GM19099 (cell line): ENCODE results near the gene ZFPM1.

Experiments
- POLR2A ChIP-seq: IDR thresholded peaks from 3 replicates; pipeline ENCODE4 v1.6.1; 2011; ENCODE audit warnings: low read depth; ENCODE audit not compliant: insufficient read length; ENCODE audit errors: extremely low read depth

ZFPM1 gene

DNA sequence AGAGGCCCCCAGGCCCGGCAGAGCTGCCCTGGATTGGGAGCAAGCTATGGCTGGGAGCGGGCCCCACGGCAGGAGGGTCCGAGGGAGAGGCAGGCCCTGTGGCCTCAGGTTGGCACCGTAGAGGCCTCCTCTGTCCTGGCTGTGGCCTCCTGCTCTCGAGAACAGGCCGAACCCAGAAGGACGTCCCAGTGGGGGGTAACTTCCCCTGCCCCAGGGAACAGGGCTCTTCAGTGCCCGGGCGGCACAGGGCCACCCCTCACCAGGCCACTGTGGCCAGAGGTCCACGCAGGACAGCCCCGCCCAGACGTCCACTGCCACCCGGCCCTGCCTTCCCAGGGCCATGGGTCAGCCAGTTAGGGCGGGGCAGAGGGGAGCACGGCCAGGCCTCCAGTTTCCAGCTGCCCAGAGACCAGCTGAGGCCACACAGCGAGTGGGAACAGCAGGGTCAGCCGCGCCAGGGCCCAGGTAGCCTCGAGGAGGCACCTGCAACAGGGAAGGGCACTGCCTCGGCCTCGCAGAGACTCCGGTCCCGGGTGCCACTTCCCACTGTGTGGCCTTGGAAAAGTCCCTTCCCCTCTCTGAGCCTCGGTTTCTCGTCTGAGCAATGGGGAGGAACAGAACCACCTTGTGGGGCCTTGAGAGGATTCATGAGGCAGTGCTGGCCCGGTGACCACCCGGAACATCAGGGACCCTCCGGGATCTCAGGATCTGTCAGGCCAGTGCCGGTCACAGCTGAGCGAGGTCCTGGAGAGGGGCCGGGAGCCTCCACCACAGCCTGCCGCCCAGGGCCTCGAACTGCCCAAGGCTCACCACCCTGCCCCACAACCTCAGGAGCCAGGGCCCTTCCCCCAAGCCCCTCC lies 38.3 kb upstream of the ZFPM1 start:
- no peak for TF ChIP-seq POLR2A

- TF ChIP-seq POLR2A, result no peak
Measured at GRCh38 chr16:88415381-88415705, 37.7 kb upstream of the ZFPM1 start.

- TF ChIP-seq POLR2A, result no peak
Measured at GRCh38 chr16:88415713-88416323, 37.3 kb upstream of the ZFPM1 start.

GRCh38 chr16:88416686-88417085 lies 36.4 kb upstream of the ZFPM1 start:
- TF ChIP-seq POLR2A, result no peak

DNA sequence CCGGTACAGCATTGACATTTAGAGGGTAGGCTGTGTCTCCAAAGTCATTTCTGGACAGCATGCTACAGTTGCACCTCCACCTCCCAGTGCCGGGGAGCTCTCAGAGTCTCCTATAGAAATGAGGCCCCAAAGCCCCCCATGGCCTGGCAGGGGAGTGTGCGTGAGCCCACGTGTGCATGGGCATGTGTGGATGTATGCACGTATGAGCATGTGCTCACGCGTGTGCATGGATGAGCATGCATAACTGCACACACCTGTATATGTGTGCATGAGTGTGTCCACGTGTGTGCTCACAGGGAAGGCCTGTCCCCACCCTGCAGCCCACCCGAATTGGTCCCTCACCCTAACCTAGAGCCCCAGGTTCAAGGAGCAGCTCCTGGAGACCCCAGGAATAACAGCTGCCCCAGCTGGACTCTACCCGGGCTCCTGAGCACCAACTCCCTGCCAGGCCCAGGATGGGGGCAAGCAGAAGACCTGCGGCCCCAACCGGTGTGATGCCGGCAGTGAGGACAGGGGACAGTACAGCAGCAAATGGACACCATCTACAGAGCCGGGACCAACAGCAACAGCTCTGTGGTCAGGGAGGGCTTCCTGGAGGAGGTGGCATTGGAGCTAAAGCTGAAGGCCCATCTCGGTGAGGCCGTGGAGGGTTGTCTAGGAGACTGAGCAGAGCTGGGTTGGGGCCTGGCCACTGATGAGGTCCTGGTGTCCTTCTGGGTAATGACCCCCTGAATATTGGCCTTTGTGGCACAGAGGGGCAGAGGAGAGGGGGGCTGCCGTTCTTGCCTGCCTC lies 35.2 kb upstream of the ZFPM1 start:
- no peak for TF ChIP-seq POLR2A

GRCh38 chr16:88418869-88419268 lies 34.2 kb upstream of the ZFPM1 start:
- no peak for TF ChIP-seq POLR2A

DNA sequence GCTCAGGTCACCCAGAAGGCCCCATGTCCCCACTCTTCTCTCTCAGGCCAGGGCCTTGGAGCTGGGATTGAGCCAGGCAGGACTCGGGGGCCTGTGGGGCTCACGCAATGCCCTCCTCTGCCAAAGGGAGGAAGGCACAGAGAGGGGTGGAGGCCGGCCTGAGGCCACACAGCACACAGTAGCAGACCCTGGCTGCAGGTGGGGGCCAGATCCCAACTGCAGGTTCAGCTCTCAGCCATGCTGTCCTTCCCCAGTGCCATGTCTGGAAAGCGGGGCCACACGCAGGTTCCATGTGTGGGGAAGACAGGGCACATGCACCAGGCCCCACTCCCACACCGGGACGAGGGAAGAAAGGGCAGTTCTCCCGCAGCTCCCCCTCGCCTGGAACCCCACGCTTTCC lies 33.3 kb upstream of the ZFPM1 start:
- no peak for TF ChIP-seq POLR2A

- TF ChIP-seq POLR2A, result no peak
Measured at GRCh38 chr16:88420496-88420895, 32.6 kb upstream of the ZFPM1 start.

GRCh38 chr16:88421301-88421700 lies 31.8 kb upstream of the ZFPM1 start:
- no peak for TF ChIP-seq POLR2A

DNA sequence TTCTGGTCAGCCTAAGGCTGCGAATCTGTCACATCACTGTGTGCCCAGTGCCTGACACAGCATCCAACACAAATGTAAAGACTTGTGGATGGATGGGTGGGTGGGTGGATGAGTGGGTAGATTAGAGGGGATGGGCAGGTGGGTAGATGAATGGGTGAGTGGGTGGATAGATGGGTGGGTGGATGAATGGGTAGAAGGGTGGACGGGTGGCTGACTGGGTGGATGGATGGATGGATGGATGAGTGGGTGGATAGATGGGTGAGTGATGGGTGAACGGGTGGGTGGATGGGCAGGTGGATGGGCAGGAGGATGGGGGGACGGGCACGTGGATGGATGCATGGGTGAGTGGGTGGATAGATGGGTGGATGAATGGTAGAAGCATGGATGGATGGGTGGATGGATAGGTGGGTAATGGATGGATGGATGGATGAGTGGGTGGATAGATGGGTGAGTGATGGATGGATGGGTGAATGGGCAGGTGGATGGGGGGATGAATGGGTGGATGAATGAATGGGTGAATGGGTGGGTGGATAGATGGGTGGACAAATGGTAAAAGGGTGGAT lies 31.1 kb upstream of the ZFPM1 start:
- no peak for TF ChIP-seq POLR2A

DNA sequence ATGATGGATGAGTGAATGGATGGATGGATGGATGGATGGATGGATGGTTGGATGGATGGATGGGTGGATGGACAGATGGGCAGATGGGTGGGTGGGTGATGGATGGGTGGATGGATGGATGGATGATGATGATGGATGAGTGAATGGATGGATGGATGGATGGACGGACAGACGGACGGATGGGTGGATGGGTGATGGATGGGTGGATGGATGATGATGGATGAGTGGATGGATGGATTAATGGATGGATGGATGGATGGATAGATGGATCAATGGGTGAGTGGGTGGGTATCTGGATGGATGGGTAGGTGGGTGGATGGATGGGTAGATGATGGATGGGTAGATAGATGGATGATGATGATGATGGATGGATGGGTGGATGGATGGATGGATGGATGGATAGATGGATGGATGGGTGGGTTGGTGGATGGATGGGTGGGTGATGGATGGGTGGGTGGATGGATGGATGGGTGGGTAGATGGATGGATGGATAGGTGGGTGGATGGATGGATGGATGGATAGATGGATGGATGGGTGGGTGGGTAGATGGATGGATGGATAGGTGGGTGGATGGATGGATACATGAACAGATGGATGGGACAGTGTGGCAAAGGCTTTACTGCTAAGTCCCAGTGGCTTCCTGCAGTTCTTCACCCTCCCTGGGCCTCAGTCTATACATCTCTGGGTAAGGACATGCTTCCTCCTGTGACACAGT lies 30.2 kb upstream of the ZFPM1 start:
- TF ChIP-seq POLR2A, result no peak

DNA sequence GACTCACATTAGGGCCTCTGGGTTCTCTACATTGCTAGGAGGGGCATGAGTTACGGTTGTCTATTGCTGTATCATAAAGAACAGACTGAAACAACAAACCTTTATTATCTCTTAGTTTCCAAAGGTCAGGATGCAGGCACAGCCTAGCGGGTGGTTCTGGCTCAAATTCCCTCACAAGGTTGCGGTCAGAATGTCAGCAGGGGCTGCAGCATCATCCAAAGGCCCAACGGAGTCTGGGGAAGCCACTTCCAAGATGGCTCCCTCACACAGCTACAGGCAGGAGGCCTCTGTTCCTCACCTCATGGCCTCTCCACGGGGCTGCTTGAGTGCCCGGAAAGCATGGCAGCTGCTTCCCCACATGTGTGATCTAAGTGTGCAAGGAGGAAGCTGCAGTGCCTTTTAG lies 29.6 kb upstream of the ZFPM1 start:
- TF ChIP-seq POLR2A, result no peak

DNA sequence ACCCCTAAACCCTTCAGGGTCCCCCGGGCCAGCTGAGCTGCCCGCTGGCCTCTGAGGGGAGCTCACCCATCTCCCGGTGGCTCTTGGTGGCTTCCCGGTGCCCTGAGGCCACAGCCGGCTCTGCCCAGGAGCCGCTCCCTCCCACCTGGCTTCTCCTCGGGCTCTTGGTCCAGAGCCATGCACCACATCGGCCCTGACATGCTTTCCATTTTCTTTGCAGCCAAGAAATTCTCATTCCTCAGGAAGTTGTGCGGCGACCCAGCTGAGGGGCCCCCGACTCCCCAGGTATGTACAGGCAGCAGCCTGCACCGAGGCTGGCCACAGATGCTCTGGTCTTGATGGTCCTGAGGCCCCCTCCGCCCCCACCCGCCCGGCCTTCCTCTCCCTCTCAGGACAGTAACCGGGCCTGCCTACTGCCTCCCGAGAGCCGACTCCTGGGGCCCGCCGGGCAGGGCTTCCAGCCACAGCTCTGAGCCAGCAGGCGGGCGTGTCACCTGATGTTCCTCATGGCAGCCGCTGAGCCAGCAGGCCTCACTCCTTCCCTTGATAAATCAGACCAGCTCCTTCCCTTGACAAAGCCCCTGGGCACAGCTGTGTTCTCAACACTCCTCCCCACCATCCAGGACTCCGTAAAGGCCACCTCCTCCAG lies 28.4 kb upstream of the ZFPM1 start:
- TF ChIP-seq POLR2A, result no peak

GRCh38 chr16:88426018-88426417 lies 27.1 kb upstream of the ZFPM1 start:
- no peak for TF ChIP-seq POLR2A
